ENCODE measurements around the gene NRDC.

- no peak for TF ChIP-seq CTCF (IDR thresholded peaks at IDR 0.05)
- TF ChIP-seq POLR2A (IDR thresholded peaks at IDR 0.05): no peak
These were observed 19.2 kb downstream of the NRDC start for GRCh38 chr1:51859333-51859732.
